ENCODE data around the gene SCGB3A1.

DNA sequence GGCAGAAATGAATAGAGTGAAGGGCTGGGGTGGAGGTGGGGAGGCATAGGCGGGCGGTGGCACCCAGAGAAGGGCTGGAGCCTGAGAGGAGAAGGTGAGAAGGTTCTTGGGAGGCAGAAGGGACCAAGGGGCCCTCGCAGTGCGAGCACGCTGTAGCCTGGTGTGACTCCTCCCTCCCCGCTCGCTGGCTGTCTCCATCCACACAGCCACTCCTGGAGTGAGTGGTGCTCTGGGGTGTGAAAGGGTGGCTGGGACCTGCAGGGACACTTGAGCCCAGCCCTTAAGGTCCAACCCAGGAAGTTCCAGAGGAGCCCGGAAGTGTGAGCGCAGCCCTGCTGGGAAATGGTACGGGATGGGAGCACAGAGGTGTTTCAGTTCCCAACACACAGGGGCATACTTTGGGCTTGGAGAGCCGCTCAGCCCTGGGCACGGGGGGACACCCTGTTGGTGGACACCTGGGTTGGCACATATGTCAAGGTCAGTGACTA, 9.3 kb upstream of the SCGB3A1 start:
- TF ChIP-seq, protein P1, sequence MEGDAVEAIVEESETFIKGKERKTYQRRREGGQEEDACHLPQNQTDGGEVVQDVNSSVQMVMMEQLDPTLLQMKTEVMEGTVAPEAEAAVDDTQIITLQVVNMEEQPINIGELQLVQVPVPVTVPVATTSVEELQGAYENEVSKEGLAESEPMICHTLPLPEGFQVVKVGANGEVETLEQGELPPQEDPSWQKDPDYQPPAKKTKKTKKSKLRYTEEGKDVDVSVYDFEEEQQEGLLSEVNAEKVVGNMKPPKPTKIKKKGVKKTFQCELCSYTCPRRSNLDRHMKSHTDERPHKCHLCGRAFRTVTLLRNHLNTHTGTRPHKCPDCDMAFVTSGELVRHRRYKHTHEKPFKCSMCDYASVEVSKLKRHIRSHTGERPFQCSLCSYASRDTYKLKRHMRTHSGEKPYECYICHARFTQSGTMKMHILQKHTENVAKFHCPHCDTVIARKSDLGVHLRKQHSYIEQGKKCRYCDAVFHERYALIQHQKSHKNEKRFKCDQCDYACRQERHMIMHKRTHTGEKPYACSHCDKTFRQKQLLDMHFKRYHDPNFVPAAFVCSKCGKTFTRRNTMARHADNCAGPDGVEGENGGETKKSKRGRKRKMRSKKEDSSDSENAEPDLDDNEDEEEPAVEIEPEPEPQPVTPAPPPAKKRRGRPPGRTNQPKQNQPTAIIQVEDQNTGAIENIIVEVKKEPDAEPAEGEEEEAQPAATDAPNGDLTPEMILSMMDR (IDR thresholded peaks at IDR 0.05), result no peak
- no peak for TF ChIP-seq POLR2A (IDR thresholded peaks at IDR 0.05)

Measured in stomach (tissue), 4 donors.